DMS153 treated with DMSO at 0.1 percent for 48 hours (cell line): ENCODE measurements around the gene ZNF217.
"Not testable (repeated sequence)": the region's sequence is repeated elsewhere in the genome, so short reads cannot be mapped to it uniquely, and the experiment has no call there.

ENCODE experiments used
- DNase-seq: peaks from one replicate; lab custom pipeline; 2025; ENCODE audit not compliant: unreplicated experiment; lab: John Stamatoyannopoulos, UW

Gene ZNF217

DNA sequence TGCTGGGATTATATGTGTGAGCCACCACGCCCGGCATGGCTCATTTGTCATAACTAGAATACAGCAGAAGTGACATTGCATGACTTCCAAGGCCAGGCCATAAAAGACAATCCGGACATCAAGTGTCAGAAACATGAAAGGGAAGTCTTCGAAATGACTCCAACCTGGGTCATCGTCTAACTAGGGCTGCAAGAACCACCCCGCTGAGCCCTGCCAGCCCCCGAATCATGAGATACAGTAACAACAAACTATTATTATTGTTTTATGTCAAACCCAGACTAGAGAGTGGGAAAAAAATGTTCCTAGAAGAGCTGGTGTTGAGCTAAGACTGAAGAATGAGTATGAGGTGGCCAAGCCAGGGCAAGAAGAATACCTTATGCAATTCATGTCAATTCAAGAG, 59.6 kb downstream of the ZNF217 start:
- DNase-seq: no peak

DNA sequence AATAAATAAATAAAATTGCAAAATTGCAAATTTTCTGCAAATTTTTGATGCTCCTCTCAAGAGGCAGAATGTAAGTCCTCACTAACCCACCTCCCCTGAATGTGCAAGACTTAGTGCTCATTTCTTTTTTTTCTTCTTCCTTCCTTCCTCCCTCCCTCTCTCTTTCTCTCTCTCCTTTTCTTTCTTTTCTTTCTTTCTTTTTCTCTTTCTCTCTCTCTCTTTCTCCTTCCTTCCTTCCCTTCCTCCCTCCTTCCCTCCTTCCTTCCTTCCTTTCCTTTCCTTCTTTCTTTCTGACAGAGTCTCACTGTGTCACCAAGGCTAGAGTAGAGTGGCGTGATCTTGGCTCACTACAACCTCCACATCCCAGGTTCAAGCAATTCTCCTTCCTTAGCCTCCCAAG, 60.1 kb downstream of the ZNF217 start:
- DNase-seq: no peak

DNA sequence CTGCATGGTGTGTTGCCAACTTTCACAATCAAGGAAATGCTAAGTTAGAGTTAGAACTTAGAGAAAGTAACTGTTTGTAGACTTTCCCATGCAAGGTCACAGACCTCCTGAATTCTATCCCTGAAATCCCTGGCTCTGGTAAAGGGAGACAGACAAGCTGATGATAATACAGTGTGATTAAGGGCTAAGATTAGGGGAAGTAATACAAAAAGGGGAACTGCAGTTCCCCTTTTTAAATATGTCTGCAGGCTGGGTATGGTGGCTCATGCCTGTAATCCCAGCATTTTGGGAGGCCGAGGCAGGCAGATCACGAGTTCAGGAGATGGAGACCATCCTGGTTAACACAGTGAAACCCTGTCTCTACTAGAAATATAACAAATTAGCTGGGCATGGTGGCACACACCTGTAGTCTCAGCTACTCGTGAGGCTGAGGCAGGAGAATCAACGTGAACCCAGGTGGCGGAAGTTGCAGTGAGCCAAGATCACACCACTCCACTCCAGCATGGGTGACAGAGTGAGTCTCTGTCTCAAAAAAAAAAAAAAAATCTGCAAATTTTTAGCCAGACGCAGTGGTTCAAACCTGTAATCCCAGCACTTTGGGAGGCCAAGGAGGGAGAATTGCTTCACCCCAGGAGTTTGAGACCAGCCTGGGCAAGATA, 60.9 kb downstream of the ZNF217 start:
- DNase-seq: not testable (repeated sequence)

DNA sequence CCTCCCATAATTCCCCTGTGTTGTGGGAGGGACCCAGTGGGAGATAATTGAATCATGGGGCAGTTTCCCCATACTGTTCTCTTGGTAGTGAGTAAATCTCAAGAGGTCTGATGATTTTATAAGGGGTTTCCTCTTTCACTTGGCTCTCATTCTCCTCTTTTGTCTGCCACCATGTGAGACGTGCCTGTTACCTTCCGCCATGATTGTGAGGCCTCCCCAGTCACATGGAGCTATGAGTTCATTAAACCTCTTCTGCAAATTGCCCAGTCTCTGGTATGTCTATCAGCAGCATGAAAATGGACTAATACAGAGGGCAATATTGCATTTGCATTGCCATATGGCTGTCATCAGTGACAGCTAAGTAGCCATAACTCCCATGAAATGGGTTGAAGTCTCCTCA, 63.2 kb downstream of the ZNF217 start:
- no peak for DNase-seq

DNA sequence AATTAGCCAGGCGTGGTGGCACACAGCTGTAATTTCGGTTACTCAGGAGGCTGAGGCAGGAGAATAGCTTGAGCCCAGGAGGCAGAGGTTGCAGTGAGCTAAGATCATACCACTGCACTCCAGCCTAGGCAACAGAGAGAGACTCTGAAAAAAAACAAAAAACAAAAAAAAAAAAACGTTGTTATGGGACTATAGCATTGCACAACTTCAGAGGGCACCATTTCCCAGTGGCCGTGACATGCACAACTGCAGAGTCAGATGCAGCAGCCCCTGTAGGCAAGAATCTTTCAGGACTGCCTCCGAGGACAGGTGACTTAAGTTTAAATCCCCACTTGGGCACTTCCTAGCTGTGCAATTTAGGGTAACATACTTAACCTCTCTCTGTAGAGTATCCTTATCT, 64.0 kb downstream of the ZNF217 start:
- no peak for DNase-seq

DNA sequence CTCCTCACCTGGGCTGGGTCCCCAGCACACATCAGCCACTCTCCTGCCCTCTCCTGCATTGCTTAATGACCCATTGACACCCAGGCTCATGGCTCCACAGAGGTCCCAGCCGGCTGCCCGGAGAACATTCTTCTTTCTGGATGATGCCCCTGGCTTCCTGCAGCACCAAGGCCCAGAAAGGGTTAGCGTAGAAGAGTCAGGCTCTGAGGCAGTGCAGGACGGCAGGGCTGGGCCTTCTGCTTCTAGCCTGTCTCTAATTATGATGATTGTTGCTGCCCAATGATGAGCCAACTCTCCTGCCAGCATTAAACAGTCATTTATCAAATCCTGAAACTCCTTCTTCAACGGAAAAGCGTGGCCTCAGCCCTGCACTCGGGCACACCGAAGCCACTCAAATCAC, 66.4 kb downstream of the ZNF217 start:
- DNase-seq: no peak

DNA sequence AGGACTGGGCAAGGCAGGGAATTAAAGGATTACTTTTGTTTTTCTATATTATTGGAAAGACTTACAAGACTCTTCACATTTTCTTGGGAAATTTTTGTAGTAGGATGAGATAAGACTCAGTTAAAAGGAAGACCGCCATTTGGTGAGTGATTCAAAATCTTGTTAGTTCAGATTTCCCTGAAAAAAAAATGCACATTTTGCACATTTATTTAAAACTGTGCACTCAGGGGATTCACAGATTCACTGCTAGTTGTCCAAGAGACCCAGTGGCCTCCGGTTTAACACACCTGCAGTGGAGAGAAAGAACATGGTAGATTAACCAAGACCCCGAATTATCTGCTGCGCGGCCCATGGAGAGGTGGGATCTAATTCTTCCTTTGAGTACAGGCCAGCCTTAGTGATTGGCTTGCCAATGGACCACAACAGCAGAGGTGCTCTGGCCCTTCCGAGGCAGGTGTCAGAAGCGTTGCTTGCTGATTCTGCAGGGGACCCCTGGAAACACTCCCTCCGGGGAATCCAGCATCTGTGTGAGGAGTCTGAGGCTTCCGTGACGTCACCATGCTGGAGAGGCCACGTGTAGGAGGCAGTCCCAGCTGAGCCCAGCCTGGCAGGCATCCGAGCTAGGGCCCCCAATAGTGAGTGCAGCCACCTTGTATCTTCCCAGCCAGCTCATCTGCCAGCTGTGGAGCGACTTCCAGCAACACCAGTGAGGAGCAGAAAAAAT, 68.9 kb downstream of the ZNF217 start:
- DNase-seq: no peak

DNA sequence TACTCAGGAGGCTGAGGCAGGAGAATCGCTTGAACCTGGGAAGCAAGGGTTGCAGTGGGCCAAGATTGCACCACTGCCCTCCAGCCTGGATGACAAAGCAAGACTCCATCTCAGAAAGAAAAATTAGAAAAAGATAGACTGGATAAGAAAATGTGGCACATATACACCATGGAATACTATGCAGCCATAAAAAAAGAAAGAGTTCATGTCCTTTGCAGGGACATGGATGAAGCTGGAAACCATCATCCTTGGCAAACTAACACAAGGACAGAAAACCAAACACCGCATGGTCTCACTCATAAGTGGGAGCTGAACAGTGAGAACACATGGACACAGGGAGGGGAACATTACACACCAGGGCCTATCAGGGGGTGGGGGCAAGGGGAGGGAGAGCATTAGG, 70.0 kb downstream of the ZNF217 start:
- not testable (repeated sequence) for DNase-seq

DNA sequence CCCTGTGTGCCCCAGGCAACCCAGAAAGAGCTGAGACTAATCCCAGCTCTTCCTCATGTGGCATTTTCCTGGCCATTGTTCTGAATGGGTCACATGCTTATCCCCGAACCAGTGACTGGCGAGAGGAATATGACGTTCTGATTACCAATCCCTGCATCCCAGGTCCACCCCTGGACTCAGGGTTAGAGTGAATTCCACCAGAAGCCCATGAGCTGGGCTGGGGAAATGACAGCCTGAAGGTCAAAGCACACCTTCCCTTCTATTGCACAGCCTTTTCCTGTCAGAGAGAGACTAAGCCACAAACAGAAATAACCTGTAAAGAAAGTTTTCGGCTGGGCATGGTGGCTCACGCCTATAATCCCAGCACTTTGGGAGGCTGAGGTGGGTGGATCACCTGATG, 70.9 kb downstream of the ZNF217 start:
- DNase-seq: no peak

DNA sequence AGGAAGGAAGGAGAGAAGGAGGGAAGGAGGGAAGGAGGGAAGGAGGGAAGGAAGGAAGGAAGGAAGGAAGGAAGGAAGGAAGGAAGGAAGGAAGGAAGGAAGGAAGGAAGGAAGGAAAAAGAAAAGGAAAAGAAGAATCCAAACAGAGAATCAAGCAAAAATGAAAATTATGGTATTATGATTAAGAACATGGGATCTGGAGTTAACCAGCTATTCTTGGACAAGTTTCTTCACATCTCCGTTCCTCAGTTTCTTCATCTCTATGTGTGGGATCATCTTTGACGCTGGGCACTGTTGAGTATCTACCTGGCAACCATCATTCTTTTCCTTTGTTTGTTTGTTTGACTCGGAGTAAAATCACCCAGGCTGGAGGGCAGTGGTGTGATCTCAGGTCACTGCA, 71.6 kb downstream of the ZNF217 start:
- DNase-seq: no peak

DNA sequence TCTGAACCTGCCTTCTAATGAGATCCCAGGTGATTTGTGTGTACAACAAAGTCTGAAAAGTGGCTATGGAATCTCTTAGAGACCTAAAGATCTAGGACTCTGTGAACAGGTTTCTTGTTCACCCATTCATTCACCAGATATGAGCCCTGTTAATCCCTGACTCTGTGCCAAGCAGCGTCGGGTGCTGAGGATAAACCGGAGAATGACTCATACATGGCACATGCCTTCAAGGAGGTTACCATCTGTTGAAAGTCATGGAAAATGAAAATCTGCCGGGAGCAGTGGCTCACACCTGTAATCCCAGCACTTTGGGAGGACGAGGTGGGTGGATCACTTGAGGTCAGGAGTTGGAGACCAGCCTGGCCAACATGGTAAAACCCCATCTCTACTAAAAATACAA, 72.2 kb downstream of the ZNF217 start:
- not testable (repeated sequence) for DNase-seq

DNA sequence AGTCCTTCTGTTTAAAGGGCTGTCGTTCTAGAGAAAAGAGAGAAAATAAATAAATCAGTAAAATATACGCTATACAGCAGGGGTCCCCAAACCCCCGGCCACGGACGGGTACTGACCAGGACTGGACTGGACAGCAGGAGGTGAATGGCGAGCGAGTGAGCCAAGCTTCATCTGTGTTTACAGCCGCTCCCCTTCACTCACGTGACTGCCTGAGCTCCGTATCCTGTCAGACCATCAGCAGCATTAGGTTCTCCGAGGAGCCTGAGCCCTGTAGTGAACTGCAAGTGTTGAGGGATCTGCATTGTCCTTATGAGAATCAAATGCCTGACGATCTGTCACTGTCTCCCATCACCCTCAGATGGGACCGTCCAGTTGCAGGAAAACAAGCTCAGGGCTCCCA, 76.5 kb downstream of the ZNF217 start:
- DNase-seq: no peak
